ENCODE data around the gene BRMS1.

DNA sequence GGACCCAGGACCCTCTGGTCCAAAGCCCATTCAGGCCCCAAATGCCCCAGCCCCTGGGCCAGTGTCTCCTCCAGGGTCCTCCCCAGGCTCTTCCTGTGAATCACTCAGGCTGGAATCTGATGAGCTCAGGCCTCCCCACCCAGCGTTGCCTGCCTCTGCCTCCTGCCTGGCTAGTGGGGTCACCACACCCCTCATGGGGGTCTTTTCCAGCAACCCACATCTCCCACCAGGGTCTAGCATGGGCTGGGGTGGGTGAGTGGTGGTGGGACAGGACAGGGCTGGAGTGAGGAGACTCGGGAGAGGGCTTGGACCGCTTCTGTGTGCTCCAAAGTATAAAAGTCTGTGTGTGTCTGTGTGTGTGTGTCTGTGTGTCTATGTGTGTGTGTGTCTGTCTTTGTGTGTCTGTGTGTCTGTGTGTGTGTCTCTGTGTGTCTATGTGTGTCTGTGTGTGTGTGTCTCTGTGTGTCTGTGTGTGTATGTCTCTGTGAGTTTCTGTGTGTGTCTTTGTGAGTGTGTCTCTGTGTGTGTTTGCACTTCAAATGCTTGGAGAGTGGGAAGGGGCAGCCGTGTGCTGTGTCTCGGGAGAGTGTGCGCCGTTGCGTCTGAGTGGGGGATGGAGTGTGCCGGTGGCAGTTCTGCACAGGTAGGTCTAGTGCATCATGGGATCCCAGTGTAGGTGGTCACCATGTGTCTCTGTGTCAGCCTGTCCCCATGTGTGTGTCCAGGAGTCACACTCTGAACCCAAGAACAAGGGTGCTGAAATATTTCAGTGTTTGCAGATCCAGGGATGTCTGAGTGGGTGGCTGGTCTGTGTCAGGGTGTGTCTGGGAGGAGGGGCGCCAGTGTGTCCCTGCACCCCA is 17.5 kb downstream of the BRMS1 start:
- TF ChIP-seq, protein P1, sequence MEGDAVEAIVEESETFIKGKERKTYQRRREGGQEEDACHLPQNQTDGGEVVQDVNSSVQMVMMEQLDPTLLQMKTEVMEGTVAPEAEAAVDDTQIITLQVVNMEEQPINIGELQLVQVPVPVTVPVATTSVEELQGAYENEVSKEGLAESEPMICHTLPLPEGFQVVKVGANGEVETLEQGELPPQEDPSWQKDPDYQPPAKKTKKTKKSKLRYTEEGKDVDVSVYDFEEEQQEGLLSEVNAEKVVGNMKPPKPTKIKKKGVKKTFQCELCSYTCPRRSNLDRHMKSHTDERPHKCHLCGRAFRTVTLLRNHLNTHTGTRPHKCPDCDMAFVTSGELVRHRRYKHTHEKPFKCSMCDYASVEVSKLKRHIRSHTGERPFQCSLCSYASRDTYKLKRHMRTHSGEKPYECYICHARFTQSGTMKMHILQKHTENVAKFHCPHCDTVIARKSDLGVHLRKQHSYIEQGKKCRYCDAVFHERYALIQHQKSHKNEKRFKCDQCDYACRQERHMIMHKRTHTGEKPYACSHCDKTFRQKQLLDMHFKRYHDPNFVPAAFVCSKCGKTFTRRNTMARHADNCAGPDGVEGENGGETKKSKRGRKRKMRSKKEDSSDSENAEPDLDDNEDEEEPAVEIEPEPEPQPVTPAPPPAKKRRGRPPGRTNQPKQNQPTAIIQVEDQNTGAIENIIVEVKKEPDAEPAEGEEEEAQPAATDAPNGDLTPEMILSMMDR (optimal IDR thresholded peaks at IDR 0.05 in 1 of 3, IDR thresholded peaks at IDR 0.05 in 1 of 3, conservative IDR thresholded peaks at IDR 0.05 in 1 of 3; ENCODE audit: extremely low read depth in 1 of 3, insufficient read depth in 2 of 3, low read length in 3 of 3) = no peak
- no peak for TF ChIP-seq EZH2 (IDR thresholded peaks at IDR 0.05; ENCODE audit: low read length)
